GM12865 (cell line): ENCODE results near the gene RCAN2.

Source experiments
- DNase-seq: peaks from one replicate; pipeline ENCODE4 v3.0.0; 2010; ENCODE audit warnings: low read depth
- H3K4me3 ChIP-seq: 2 replicates; pipeline ENCODE4 v1.5.1; 2011; ENCODE audit warnings: mild to moderate bottlenecking, low read depth, low read length, control low read depth
- CTCF ChIP-seq: IDR thresholded peaks from 2 replicates; pipeline ENCODE4 v1.5.1; 2011; ENCODE audit warnings: low read length, control low read depth, low read depth, inconsistent platforms; ENCODE audit not compliant: insufficient read depth; ENCODE audit errors: missing control alignments

The RCAN2 gene

DNA sequence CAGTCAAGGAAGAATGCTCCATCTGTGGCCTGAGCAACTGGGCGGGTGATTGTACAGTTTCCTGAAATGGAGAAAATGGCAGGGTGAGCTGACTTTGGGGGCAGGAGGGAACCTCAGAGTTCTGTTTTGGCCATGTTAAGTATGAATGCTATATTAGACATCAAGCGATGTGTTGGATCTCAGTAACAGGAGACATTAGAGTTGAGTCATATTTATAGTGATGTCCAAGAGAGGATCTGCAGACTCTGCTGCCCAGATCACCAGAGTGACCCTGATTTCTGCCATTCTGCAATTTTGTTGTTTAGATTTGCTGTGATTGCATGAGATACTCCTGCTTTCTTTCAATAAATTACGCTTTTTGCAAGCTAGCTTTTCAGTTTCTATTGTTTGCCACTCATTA is 189.1 kb downstream of the RCAN2 start:
- TF ChIP-seq CTCF: no peak
- no peak for DNase-seq
- no peak overlapping the region for H3K4me3 ChIP-seq

- no peak for TF ChIP-seq CTCF
- DNase-seq: no peak
- H3K4me3 ChIP-seq: no peak overlapping the region
Measured at GRCh38 chr6:46299253-46299652, 192.0 kb downstream of the RCAN2 start.

DNA sequence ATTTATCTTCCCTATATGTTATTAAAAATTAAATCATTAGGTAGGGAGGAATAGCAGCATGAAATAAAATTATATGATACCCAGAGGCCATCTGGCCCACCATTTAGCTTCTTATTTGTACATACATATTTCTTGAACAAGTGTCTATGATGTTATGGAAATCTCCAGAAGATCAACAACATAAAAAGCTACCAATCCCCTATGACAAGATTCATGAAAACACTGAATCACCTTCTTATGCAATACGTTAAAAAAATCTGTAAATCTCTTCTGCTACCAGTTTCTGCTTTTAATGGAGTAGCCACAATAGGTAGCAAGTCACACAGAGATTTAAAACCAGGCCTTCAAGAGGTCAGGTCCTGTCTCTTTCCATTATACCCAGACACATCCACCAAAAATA is 194.7 kb downstream of the RCAN2 start:
- no peak for TF ChIP-seq CTCF
- DNase-seq: no peak

DNA sequence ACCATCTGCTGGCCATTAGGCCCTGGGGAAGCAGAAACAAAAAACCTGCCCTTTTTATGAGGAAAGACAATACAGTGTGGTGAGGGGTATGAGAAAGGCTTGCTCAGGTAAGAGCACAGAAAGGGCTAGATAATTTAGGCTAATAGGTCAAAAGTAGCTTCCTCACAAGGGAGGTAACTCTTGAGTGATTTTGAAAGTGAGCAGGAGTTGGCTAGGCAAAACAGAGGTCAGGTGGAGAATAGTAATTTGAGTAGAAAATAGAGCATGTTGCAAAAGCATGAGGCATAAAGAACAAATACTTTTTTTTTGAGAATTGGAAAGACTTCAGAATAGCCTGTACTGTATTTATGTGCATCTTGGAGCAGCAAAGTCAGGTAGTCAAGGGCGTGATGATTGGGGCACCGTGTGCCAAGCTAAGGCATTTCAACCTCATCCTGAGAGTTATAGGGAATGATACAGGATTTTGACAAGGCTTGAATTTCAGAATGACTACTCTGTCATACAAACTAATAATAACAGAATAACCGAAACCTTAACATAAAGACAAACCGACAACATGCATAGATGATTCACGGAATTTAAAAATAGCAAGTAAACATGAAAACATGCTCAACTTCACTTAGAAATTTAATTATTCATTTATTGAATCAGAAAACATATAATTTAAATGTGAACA is 197.5 kb downstream of the RCAN2 start:
- DNase-seq: peak; percentile 74
- no peak for TF ChIP-seq CTCF
- H3K4me3 ChIP-seq: no peak overlapping the region

More for the DNA sequence above, 194.7 kb downstream of the RCAN2 start:
- H3K4me3 ChIP-seq: no peak overlapping the region

- H3K4me3 ChIP-seq: no peak overlapping the region
- no peak for TF ChIP-seq CTCF
- DNase-seq: no peak
Measured at GRCh38 chr6:46291880-46292279, 199.4 kb downstream of the RCAN2 start.

DNA sequence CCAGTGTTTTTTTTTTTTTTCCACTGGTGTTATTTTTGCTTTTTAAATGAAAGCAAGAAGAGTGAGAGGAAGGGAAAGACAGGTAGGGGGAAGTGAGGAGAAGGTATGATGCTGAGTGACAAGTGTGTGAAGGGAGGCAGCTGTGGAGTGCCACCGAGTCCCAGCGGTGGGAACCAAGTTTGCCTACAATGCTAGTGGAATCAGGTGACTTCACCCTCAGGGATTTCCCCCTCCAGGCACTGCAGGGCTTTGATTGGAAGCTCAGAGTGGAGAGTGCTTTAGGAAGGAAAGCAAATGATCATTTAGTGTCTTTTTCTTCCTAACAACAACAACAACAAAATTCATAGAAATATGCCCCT is 200.0 kb downstream of the RCAN2 start:
- no peak overlapping the region for H3K4me3 ChIP-seq
- peak; percentile 19 for DNase-seq
- TF ChIP-seq CTCF: no peak
